SK-N-SH (cell line): Measurements from ENCODE around the gene CHST11. TPM values are rescaled to one million over a fixed set of nuclear protein-coding genes. Genes with fewer than 3 reads are reported as not detected.

Experiments
- CTCF ChIA-PET: fragments of 300-600, 350-600 bp; formaldehyde crosslinking; extraction: SDS; loops from one replicate; lab custom pipeline; 2021; lab: Yijun Ruan, JAX
- POLR2A ChIA-PET: fragments of 350-600 bp; sonication (Branson Sonifier 250); formaldehyde crosslinking; extraction: SDS; loops from one replicate; lab custom pipeline; 2020; ENCODE audit warnings: antibody characterized with exemption, inconsistent platforms; lab: Yijun Ruan, JAX
- DNase-seq: peaks from one replicate; pipeline ENCODE4 v3.0.0; 2012
- H2AFZ ChIP-seq: fragments of 200-600 bp; sonication (generic); 2 replicates; pipeline ENCODE4 v1.8.1; 2016; ENCODE audit warnings: antibody characterized with exemption, mild to moderate bottlenecking, low read depth
- H3F3A ChIP-seq: fragments of 200-600 bp; sonication (generic); replicated peaks from 2 replicates; pipeline ENCODE3; 2016; ENCODE audit warnings: antibody characterized with exemption, mild to moderate bottlenecking; ENCODE audit not compliant: insufficient read depth
- H3K27ac ChIP-seq, 2 experiments: fragments of 200-500 bp in 1 of 2; fragments of 200-600 bp in 1 of 2; sonication (Bioruptor generic) in 1 of 2; sonication (generic), shearing (Covaris generic) in 1 of 2; 2 replicates each; pipeline versions ENCODE4 v1.5.1 to v1.6.1; 2014 to 2016; ENCODE audit warnings: low read depth in 2 of 2, inconsistent platforms in 1 of 2, low read length in 1 of 2, mild to moderate bottlenecking in 1 of 2, mixed read lengths in 1 of 2
- H3K27me3 ChIP-seq: fragments of 200-600 bp; sonication (generic), shearing (Covaris generic); 2 replicates; pipeline ENCODE4 v1.6.1; 2016; ENCODE audit warnings: mixed run types; ENCODE audit not compliant: insufficient read depth
- H3K36me3 ChIP-seq, 2 experiments: fragments of 200-500 bp in 1 of 2; fragments of 200-600 bp in 1 of 2; sonication (Bioruptor generic) in 1 of 2; sonication (generic) in 1 of 2; replicated peaks in 1 of 2; 2 replicates each; pipeline versions ENCODE3 to v1.5.1; 2014 to 2016; ENCODE audit warnings: low read length in 1 of 2, mild to moderate bottlenecking in 1 of 2; ENCODE audit not compliant: insufficient read depth in 2 of 2, control insufficient read depth in 1 of 2
- H3K4me1 ChIP-seq, 2 experiments: fragments of 200-500 bp in 1 of 2; fragments of 200-600 bp in 1 of 2; sonication (Bioruptor generic) in 1 of 2; sonication (generic), shearing (Covaris generic) in 1 of 2; 2 replicates each; pipeline versions ENCODE4 v1.5.1 to v1.6.1; 2014 to 2016; ENCODE audit warnings: low read depth in 1 of 2, low read length in 1 of 2, mixed run types in 1 of 2; ENCODE audit not compliant: insufficient read depth in 2 of 2, control insufficient read depth in 1 of 2
- H3K4me2 ChIP-seq: fragments of 200-600 bp; sonication (generic), shearing (Covaris generic); 2 replicates; pipeline ENCODE4 v1.6.1; 2017; ENCODE audit warnings: mixed run types
- H3K4me3 ChIP-seq, 2 experiments: fragments of 200-500 bp in 1 of 2; fragments of 200-600 bp in 1 of 2; sonication (Bioruptor generic) in 1 of 2; sonication (generic), shearing (Covaris generic) in 1 of 2; 2 replicates each; pipeline versions ENCODE4 v1.5.1 to v1.8.1; 2014 to 2016; ENCODE audit warnings: low read depth in 2 of 2, inconsistent platforms in 1 of 2, low read length in 1 of 2, mild to moderate bottlenecking in 1 of 2, mixed read lengths in 1 of 2, moderate library complexity in 1 of 2
- H3K79me2 ChIP-seq: fragments of 200-600 bp; sonication (generic); 2 replicates; pipeline ENCODE4 v1.8.1; 2017; ENCODE audit warnings: mild to moderate bottlenecking; ENCODE audit not compliant: insufficient read depth
- H3K9ac ChIP-seq: fragments of 200-600 bp; sonication (generic); 2 replicates; pipeline ENCODE4 v1.6.1; 2017; ENCODE audit warnings: mixed run types
- H3K9me2 ChIP-seq: fragments of 200-600 bp; sonication (generic); 2 replicates; pipeline ENCODE4 v1.6.1; 2017; ENCODE audit warnings: mixed run types
- H3K9me3 ChIP-seq: fragments of 200-600 bp; sonication (generic); 2 replicates; pipeline ENCODE4 v1.6.1; 2017; ENCODE audit warnings: mixed run types, mild to moderate bottlenecking, moderate library complexity
- H4K20me1 ChIP-seq: fragments of 200-600 bp; sonication (generic); 2 replicates; pipeline ENCODE4 v1.6.1; 2017; ENCODE audit warnings: mild to moderate bottlenecking, mixed run types; ENCODE audit not compliant: insufficient read depth
- CTCF ChIP-seq: fragments of 200-600 bp; sonication (generic); IDR thresholded peaks from 2 replicates; pipeline ENCODE4 v1.6.1; 2017; ENCODE audit warnings: antibody characterized with exemption, mild to moderate bottlenecking, moderate library complexity
- EP300 ChIP-seq, 2 experiments: IDR thresholded peaks; 2 replicates each; pipeline versions ENCODE4 v1.4.0 to v1.6.1; 2012; ENCODE audit warnings: borderline replicate concordance in 1 of 2, low read depth in 1 of 2, low read length in 1 of 2
- EZH2phosphoT487 ChIP-seq: fragments of 200-600 bp; sonication (generic); IDR thresholded peaks from 2 replicates; pipeline ENCODE4 v1.6.1; 2017; ENCODE audit warnings: low read depth, mixed run types, mild to moderate bottlenecking, antibody characterized with exemption, moderate library complexity, borderline replicate concordance
- FOSL2 ChIP-seq: IDR thresholded peaks from 2 replicates; pipeline ENCODE4 v1.4.0; 2012; ENCODE audit warnings: low read depth, mild to moderate bottlenecking, moderate library complexity, borderline replicate concordance
- FOXM1 ChIP-seq: IDR thresholded peaks from 2 replicates; pipeline ENCODE4 v1.4.0; 2012; ENCODE audit warnings: low read depth, mild to moderate bottlenecking
- GABPA ChIP-seq: IDR thresholded peaks from 2 replicates; pipeline ENCODE4 v1.4.0; 2012; ENCODE audit warnings: low read depth, mild to moderate bottlenecking
- GATA2 ChIP-seq: sonication (generic); formaldehyde crosslinking; IDR thresholded peaks from 2 replicates; pipeline ENCODE4 v1.5.0; 2020; ENCODE audit warnings: mild to moderate bottlenecking, missing genetic modification reagents
- JUND ChIP-seq: IDR thresholded peaks from 2 replicates; pipeline ENCODE4 v1.4.0; 2012
- MEF2A ChIP-seq: IDR thresholded peaks from 2 replicates; pipeline ENCODE4 v1.4.0; 2012; ENCODE audit warnings: low read depth, borderline replicate concordance
- POLR2AphosphoS5 ChIP-seq: IDR thresholded peaks from 2 replicates; pipeline ENCODE4 v1.6.1; 2012; ENCODE audit warnings: low read depth, low read length
- RAD21 ChIP-seq: IDR thresholded peaks from 2 replicates; pipeline ENCODE4 v1.6.1; 2012; ENCODE audit warnings: mild to moderate bottlenecking, low read length
- RFX5 ChIP-seq: IDR thresholded peaks from 2 replicates; pipeline ENCODE4 v1.6.1; 2012; ENCODE audit warnings: mild to moderate bottlenecking, improper control_type of control experiment, low read length
- SMC3 ChIP-seq: IDR thresholded peaks from 2 replicates; pipeline ENCODE4 v1.6.1; 2012; ENCODE audit warnings: low read depth, low read length, improper control_type of control experiment
- TEAD4 ChIP-seq: IDR thresholded peaks from 2 replicates; pipeline ENCODE4 v1.4.0; 2012; ENCODE audit warnings: mild to moderate bottlenecking, borderline replicate concordance; ENCODE audit not compliant: insufficient read depth
- WGBS: methylation state at CpG from one replicate; pipeline ENCODE4 v1.1.6; 2017; ENCODE audit warnings: low lambda C conversion rate; 5-methylcytosine and 5-hydroxymethylcytosine counted together
- polyA plus RNA-seq, 3 experiments: library from polyadenylated mRNA; depleted of rRNA; stranded (reverse); fragments of >200 nt; gene quantifications; 2 replicates each; pipeline ENCODE4 v1.2.3, GENCODE V29; 2012
- TF ChIP-seq, protein P1 (sequence below): IDR thresholded peaks from 2 replicates; pipeline ENCODE4 v1.6.1; 2012; ENCODE audit warnings: mild to moderate bottlenecking, low read depth, low read length, moderate library complexity

The CHST11 gene
- polyA plus RNA-seq, 1 of the 3 experiments (the other 2 are of a cell fraction) = 18.6 TPM

GRCh38 chr12:104412681-104413080 is 44.1 kb upstream of the CHST11 start:
- WGBS = 82% methylated on average over 8 of the region's 8 CpGs
- no peaks in the 10 kb centered on the region for H3F3A ChIP-seq
- H3K27me3 ChIP-seq = no peaks in the 10 kb centered on the region
- POLR2A ChIA-PET = no interaction called here
- H2AFZ ChIP-seq = no peak overlapping the region
- H3K4me3 ChIP-seq = no peak overlapping the region
- no peaks in the 10 kb centered on the region for H3K9me3 ChIP-seq
- DNase-seq = no peak
- no peak overlapping the region for H3K4me2 ChIP-seq
- no peak overlapping the region for H3K27ac ChIP-seq
- H3K9me2 ChIP-seq = no peaks in the 10 kb centered on the region
- H3K4me1 ChIP-seq = peaks cover 0 to 12% of the 10 kb centered on the region in 2 experiments; a peak in 2 of 4 replicates
- no peaks in the 10 kb centered on the region for H3K79me2 ChIP-seq
- H3K36me3 ChIP-seq = no peaks in the 10 kb centered on the region
- no peak for TF ChIP-seq POLR2AphosphoS5
- TF ChIP-seq, protein P1, sequence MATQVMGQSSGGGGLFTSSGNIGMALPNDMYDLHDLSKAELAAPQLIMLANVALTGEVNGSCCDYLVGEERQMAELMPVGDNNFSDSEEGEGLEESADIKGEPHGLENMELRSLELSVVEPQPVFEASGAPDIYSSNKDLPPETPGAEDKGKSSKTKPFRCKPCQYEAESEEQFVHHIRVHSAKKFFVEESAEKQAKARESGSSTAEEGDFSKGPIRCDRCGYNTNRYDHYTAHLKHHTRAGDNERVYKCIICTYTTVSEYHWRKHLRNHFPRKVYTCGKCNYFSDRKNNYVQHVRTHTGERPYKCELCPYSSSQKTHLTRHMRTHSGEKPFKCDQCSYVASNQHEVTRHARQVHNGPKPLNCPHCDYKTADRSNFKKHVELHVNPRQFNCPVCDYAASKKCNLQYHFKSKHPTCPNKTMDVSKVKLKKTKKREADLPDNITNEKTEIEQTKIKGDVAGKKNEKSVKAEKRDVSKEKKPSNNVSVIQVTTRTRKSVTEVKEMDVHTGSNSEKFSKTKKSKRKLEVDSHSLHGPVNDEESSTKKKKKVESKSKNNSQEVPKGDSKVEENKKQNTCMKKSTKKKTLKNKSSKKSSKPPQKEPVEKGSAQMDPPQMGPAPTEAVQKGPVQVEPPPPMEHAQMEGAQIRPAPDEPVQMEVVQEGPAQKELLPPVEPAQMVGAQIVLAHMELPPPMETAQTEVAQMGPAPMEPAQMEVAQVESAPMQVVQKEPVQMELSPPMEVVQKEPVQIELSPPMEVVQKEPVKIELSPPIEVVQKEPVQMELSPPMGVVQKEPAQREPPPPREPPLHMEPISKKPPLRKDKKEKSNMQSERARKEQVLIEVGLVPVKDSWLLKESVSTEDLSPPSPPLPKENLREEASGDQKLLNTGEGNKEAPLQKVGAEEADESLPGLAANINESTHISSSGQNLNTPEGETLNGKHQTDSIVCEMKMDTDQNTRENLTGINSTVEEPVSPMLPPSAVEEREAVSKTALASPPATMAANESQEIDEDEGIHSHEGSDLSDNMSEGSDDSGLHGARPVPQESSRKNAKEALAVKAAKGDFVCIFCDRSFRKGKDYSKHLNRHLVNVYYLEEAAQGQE = no peak
- TF ChIP-seq RAD21 = no peak
- no peak for TF ChIP-seq MEF2A
- TF ChIP-seq FOSL2 = no peak
- no peak for TF ChIP-seq GATA2 (CRISPR knock-in tag)
- no peak for TF ChIP-seq RFX5
- no peak for TF ChIP-seq JUND
- TF ChIP-seq EZH2phosphoT487 = no peak
- no peak for TF ChIP-seq TEAD4
- no peak for TF ChIP-seq CTCF
- TF ChIP-seq EP300 (IDR thresholded peaks at IDR 0.05; ENCODE audit: borderline replicate concordance in 1 of 2, low read depth in 1 of 2, low read length in 1 of 2) = no peak
- no peak for TF ChIP-seq SMC3
- TF ChIP-seq GABPA = no peak
- no peak for TF ChIP-seq FOXM1
- CTCF ChIA-PET = interaction anchor here (0.5 to 1.3 kb wide), 3 partner anchors 9 to 269 kb away, joined by 3 read pairs; no protein-coding TSS in a partner anchor
- no peaks in the 10 kb centered on the region for H4K20me1 ChIP-seq
- H3K9ac ChIP-seq = no peak overlapping the region
